Measurements from ENCODE around the gene SHROOM3.
A peak's percentile ranks its signal among the peaks of the same experiment; 100 is the strongest.

Gene SHROOM3

DNA sequence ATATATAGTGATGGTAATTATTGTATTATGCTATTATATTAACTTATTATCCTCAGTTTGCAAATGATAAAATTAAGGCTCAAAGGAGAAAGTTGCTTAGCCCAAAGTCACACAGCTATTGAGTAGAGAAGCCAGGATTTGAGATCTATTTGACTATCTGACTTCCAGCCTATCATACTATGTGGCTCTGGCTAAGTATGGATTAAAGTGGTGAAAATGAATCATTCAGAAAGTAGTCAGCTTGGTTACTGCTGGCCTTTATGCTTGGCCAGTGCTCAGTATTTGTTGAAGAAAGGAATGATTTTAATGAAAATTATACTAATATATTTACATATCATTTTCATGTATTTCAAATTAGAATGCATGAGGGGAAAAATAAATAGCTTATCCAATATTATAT, 219.8 kb downstream of the SHROOM3 start:
- DNase-seq (ENCODE audit: low read depth in 3 of 3, low spot score in 1 of 3): no peak

DNA sequence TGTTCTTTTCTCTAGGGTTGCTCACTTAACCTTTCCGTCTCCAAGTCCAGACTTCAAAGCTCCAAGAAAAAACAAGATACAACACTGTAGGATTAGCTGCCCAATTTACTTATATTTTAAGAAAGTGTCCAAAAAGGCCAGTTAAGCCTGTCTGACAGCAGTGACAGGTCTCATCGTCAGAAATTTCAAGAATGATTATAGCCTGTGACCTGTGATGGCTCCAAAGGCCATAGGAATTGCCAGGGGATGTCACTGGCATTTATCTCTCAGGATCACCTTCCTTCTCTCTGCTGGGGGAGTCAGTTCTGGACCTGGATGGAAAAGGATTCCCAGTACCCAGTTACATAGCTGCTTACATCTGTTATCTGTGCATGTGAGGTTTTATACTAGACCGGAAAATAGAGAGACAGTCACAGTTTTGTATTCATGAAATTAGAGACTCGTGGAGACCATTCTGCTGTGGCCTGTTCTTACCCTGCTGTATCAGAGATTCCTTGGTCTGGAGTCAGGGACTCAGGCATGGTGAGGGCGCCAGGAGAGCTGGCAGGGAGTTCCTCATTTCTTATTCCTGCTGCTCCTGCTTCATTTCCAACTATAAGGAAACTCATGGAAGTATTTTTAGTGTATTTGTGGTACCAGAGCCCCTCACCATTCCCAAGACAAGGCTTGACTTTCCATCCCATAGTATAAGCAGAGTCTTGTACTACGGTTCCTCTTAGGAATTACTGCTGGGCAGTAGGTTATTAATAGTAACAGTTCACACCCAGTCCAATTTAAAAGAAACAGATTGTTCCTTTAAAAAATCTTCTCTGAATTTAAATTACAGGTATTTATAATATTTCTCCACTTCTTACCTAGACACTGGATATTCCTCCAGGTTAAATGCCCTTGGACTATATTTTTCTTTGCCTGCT, 220.8 kb downstream of the SHROOM3 start:
- no peak for DNase-seq (ENCODE audit: low read depth in 3 of 3, low spot score in 1 of 3)

DNA sequence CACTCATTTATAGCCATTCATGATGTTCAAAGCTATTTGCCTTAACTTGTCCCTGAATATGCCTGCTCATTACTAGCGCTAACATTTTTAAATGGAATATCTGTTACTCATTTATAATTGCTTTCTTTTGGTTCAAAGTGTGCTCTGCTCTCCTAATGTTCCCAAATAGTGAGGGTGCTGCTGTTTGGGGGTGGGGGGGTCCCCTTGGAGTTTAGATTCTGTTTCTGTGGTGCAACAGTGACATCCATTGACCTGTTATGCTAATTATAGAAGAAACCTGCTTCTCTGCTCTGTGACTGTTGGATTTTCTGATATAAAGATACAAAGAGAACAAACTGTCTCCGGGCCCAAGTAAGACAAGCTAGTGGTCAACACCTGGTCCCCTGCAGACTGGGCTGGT, 222.4 kb downstream of the SHROOM3 start:
- no peak for DNase-seq (ENCODE audit: low read depth in 3 of 3, low spot score in 1 of 3)

DNA sequence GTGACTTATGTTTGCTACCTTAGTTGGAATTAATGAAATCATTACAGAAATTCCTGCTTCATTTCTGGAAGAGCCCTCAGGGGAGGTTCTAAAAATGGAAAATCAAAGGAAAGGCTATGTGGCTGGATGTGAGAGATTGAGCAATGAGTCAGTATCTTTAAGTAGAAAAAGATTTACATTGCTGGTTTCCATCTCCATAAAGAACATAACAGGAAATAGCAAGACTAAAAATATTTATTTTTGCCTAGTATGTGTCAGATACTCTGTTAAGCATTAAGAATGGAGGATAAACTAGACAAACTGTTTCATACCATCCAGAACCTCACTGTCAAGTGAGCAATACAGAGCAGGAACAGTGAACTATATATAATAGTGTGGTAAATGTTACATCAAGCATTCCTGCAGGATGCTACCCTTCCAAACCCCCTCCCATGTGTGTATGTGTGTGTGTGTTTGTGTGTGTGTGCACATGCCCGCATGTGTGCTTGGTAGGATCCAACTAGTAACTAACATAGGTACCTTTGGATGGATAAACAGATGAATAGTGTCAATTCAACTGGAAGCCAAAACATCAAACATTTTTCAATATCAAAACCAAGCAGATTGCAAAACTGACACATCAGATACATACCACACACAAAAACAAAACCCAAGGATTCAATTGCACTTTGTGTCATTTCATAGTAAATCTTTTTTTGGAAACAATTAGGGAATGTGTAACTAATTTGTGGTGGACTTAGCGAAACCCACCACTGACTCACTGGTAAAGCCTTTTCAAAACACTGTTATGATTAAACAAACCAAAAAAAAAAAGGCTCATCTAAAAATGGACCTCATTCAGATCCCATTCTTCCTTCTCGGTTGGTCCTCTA, 223.4 kb downstream of the SHROOM3 start:
- no peak for DNase-seq (ENCODE audit: low read depth in 3 of 3, low spot score in 1 of 3)

DNA sequence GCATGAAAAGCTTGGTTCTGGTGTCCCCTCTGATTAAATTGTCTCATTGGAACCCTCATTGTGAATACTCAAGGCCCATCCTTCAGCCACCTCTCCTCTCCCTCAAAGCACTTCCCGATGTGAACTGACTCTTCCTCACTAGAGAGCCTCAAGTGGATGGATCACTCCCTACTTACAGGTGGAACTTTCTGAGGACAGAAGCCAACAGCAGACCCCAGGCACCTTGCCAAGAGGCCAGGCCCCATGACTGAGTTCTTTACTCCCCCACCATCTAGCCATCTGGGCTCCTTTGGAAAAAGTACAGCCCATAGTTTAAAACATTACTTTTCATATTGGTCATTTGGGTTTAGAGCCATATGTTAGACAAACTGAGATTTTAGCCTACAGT, 224.1 kb downstream of the SHROOM3 start:
- no peak for DNase-seq (ENCODE audit: low read depth in 3 of 3, low spot score in 1 of 3)

DNA sequence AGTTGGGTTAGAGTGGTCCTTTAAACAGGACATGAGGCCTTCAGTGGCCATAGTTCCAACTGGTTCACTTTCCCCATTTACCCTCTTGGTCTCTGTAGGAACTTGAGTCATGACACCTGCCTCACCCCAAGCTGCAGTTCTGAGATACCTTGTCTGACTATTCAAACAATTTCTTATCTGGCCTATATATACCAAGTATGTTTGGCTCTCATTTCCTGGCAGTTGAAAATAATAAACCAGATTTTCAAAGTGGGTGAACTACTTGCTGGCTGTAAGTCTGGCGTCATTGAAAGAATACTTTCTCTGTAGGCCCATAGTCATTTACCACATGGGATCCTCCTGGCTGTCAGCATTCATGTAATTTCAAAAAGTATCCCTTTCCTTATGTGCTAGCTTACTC, 228.8 kb downstream of the SHROOM3 start:
- no peak for DNase-seq (ENCODE audit: low read depth in 3 of 3, low spot score in 1 of 3)

DNA sequence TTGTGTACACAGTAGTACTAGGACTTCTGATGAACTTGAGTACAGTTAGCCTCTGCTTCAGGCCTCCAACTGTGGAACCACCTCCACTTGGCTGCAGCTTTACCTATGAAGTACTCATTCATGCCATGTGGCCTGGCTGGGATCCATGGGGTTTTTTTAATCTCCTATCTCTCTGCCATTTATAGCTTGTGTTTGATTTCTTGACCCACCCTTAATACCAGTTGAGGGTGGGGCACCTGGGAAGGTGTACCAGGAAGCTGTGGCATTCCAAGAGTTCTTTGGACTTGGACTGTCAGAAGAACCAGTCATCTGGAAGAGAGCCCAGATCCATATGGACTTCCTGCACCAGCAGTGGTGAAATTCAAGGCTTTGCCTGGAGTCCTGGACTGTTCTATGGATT, 230.1 kb downstream of the SHROOM3 start:
- DNase-seq (ENCODE audit: low read depth in 3 of 3, low spot score in 1 of 3): no peak

DNA sequence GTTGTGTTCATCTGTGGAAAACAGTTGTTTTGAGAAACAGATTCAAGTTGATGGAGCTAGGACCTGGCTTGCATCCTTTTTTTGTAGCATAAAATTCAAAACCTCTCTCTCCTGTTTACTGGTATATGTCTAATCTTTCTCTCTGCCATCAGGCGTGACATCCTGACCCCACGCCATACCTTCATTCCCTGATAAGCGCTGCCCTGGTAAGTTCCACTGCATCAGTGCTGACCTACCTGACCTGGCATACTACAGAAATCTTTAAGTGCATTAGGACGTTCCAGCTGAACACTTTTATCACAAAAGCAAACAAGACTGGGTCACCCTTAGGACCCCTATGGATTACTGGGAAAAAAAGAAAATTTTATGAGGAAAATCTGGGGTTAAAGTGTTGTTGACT, 230.7 kb downstream of the SHROOM3 start:
- DNase-seq (ENCODE audit: low read depth in 3 of 3, low spot score in 1 of 3): no peak

DNA sequence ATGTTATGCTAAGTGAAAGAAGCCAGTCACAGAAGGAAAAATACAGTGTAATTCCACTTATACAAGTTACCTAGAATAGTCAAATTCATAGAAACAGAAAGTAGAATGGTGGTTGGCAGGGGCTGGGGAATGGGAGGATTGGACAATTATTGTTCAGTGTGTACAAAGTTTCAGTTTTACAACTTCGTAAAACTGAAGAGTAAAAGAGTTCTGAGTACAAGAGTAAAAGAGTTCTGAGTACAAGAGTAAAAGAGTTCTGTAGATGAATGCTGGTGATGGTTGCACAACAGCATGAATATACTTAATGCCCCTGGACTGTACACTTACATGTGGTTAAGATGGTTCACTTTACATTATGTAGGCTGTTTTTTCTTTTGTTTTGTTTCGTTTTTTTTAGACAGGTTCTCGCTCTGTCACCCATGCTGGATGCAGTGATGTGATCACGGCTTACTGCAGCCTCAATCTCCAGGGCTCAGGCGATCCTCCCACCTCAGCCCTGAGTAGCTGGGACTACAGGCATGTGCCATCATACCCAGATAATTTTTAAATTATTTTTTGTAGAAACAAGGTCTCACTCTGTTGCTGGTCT, 232.0 kb downstream of the SHROOM3 start:
- DNase-seq (ENCODE audit: low read depth in 3 of 3, low spot score in 1 of 3): no peak

DNA sequence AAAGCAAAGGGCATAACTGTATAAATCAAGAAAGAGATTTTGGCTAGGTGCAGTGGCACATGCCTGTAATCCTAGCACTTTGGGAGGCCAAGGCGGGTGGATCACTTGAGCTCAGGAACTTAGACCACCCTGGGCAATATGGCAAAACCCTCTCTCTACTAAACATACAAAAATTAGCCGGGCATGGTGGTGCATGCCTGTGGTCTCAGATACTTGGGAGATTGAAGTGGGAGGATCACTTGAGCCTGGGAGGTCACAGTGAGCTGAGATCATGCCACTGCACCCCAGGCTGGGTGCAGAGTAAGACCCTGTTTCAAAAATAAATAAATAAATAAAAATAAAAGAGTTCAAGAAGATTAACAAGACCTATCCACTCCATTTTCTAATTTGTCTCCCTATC, 235.6 kb downstream of the SHROOM3 start:
- no peak for DNase-seq (ENCODE audit: low read depth in 3 of 3, low spot score in 1 of 3)

DNA sequence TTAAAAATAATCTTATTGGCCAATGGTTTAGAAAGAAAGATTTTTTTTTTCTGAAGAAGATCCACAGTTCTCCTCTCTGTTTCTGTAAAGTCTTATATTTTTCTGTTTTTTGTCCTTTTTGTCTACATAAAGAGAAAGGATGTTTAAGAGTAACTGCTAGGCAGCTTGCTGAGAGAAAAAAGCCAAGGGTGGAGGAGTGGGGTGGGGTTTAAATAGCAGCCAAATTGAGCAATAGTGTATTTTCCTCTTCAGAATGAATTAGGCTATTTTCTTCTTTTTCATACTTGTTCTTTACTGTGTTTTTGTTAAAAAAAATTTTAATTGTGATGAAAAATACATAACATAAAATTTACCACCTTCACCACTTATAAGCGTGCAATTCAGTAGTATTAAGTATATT, 238.3 kb downstream of the SHROOM3 start:
- DNase-seq (ENCODE audit: low read depth in 3 of 3, low spot score in 1 of 3): no peak

DNA sequence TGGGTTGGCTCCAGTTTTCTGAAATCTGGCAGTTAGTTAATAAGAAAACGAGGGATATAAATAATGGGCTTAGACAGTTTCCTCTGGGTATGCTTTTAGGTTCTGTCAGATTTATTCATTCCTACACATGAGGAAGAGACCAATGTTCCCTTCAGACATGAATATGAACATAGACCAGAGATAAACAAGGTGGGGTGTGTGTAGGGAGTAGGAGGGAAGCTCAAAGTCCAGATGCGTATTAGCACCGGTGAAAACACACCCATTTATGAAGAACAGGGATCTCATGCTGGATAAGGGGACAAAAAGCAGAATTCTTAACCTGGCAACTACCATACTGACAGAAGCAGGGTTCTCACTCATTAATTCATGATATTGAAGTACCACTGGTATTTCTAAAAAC, 240.0 kb downstream of the SHROOM3 start:
- DNase-seq (ENCODE audit: low read depth in 3 of 3, low spot score in 1 of 3): no peak

DNA sequence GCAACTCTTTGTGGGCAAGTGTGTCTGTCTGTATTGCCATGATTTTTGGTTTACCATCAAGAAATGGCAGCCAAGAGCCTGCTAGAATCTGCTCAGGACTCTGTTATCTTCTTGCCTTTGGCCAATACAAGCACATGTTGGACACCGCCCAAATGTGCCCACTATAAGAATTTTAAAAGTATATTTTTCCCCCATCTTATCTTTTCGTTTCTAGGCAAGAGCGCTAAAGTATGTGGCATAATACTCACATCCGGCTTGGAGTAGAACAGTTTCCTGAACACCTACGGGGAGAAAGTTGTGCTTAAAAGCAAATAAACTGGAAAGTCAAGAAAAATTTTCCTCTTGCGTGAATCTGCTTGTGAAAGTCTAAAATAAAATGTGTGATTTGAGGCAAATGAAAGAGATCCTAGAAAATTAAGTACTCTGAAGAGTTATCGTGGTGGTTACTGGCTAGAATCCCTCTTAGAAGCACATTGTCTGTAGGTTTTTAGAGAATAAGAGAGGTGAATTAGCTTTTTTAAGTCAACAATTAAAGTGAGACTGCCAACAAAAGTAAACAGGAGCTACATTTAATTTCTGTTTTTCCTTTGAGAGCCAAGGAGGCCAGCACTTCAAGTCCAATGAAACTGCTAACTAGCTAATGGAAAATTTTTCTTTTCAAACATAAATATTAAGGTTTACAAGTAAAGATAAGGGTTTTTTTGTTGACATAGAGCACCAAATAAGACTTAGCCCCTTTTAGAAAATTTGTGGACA, 242.7 kb downstream of the SHROOM3 start:
- DNase-seq (ENCODE audit: low read depth in 3 of 3, low spot score in 1 of 3): no peak

DNA sequence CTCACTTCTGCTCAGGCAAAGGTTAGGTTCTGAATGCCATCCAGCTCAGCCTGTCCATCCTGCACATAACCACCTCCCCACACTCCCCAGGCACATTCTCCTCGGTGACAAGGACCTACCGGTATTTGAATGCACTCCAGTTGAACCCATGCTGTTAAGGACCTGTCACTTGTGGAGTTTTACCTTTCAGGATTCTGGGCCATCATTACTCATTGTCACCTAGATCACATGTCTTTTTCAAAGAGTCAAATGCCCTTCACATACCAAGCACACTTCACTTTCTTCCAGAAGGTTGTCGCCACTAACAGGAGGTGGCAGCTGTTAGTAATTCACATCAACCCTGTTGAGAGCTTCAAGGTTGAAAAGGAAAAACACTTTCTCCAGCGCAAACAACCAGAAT, 244.7 kb downstream of the SHROOM3 start:
- no peak for DNase-seq (ENCODE audit: low read depth in 3 of 3, low spot score in 1 of 3)

DNA sequence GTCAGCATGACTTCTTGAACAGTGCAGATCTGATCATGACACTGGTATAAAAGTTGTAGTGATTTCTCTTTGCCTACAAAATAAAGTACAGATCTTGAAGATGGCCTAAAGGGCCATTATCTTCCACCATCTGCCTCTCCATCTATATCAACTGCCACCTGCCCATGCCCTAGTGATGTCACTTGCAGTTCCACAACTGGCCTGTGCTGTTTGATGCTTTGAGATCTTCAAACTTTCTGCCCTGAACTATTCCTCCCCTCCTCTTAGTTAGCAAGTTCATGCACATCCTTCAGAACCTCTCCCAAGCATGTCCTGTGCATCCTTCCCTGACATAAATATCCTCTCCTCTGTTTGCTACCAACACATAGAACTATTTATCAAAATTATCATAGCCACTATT, 245.9 kb downstream of the SHROOM3 start:
- DNase-seq (ENCODE audit: low read depth in 3 of 3, low spot score in 1 of 3): no peak

DNA sequence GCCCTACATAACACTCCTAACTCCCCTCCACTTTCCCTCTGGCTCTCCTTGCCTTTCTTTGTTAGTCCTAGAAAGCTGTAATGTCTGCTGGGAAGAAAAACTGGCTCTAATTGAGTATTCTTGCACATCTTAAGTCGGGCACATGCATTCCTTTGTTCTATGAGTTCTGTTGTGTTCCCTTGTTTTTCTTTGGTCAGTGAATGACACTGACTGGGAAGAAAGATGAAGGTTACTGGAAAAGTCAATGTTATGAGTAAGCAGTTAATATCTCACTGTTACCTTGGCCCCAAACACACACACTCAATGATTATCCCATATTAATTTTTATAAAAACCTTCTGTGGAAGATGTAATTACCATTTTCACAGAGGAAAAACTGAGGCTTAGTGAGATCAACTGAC, 247.0 kb downstream of the SHROOM3 start:
- DNase-seq (ENCODE audit: low read depth in 3 of 3, low spot score in 1 of 3): no peak

DNA sequence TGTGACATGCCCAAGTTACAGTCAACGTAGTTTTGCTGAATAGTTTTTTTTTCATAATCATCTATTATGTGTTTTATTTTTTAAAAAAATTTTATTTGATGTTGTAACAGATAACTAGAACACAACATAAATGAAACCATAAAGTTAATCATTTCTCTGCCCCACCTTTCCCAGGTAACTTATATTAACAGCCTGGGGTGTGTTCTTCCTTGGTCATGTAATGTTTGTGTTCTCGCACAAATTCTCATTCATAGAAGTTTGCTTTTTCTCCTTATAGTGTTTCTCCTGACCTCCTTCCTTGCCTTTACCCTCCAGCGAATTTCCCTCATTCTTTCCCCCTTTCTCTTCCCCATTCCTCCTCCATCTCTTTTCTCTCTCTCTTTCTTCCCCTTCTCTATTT, 248.1 kb downstream of the SHROOM3 start:
- no peak for DNase-seq (ENCODE audit: low read depth in 3 of 3, low spot score in 1 of 3)

DNA sequence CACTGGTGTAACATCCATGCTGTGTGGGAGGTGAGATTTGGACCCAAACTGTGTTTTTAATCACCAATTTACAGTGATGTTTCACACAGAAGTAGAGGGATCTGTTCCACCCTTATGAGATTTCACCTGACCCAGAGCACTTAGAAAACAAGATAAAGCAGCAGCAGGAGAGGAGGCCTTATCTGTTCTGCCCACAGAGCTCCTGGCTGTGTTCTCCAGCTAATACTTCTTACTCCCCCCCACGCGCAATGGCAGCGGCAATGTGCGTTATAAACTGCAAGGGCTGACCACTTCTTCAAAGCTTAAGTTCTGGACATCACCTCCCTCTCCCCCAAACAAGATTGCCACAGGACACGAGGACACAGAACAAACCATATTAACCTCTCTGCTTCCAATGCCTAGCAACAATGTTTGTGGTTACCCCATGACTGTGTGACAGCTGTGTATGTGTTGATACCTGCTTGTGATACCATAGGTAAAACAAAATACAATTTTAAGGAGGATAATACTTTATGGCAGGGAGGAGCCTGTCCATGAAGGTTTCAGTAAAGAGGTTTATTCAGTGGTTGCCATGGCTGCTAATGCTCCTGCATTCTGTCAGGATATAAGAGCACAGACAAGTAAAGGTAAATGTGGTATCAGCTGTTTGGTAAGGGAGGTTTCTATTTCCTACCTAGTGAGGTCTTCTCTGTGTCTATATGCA, 252.9 kb downstream of the SHROOM3 start:
- DNase-seq (ENCODE audit: low read depth in 3 of 3, low spot score in 1 of 3): no peak

DNA sequence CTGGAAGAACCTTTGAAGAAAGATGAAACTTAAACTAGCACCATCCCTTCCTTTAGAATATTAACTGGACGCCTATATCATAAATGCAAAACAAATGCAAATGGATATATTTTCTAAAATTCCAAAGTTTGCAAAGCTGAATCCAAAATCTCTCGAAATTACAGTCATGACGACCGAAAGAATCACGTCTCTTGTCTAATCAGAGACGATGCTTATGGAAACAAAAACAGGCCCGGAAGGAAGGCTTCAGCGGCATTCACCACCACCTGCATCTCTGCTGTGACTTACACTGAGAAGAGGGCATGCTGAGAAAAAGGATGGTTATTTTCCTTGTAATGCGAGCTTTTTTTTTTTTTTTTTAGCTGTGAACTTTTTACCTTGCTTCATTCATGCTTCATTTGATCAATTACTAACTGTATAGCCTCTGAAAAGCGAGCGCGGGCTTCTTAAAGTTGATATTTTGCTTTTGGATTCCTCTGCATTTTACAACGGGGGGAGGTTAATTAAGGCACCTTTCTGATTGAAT, 253.7 kb downstream of the SHROOM3 start:
- no peak for DNase-seq (ENCODE audit: low read depth in 3 of 3, low spot score in 1 of 3)

DNA sequence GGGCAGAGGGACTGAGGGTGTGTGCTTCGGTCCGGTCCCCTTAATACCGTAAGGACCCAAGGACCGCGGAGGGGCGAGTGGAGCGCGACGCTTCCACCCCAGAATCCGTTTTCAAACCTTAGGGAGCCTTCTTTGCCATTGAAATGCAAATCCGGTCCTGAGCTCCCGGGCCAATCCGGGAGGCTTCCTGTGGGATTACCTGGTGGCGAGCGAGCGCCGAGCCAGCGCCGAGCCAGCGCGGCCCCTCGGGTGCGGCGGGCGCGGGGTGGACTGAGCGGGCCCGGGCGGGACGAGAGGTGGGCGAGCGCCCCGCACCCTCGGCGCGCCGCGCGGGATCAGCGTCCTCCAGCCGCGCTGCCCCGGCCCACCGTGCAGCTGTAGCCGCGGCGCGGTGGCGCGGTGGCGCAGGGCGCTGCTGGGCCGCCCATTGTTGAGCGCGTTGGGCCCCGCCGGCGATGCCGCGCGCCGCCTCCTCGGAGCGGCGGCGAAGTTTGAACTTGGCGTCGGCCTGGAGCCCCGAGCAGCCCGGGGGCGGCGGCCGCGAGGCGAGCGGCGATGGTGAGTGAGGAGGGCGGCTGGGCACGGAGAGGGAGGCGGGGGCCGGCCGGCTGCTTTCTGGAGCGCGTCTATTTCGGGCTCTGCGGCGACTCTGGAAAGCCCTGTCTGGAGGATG, 254.3 kb downstream of the SHROOM3 start:
- DNase-seq (ENCODE audit: low read depth in 3 of 3, low spot score in 1 of 3): peak in 1 of 3 donors; percentile 2

Measured in stimulated activated CD4-positive, alpha-beta T cell treated with anti-CD3 and anti-CD28 coated beads, TNF-alpha, amount 100 ng/mL, for 1 hour (primary cell).